Sigmoid colon (tissue), 7 donors: ENCODE results near the gene PRIM2. TPM values are rescaled to one million over a fixed set of nuclear protein-coding genes. Genes with fewer than 3 reads are reported as not detected.
A peak's percentile ranks its signal among the peaks of the same experiment; 100 is the strongest.
"Not testable (repeated sequence)": the region's sequence is repeated elsewhere in the genome, so short reads cannot be mapped to it uniquely, and the experiment has no call there.

Experiments used
- DNase-seq: peaks from one replicate; pipeline ENCODE4 v3.0.0-alpha.2; 2019
- H3K27ac ChIP-seq, 4 donors: fragments of 200-600 bp; sonication (generic); one replicate each; pipeline ENCODE4 v1.5.1; 2016 to 2019; ENCODE audit warnings: mild to moderate bottlenecking in 1 of 4
- H3K27me3 ChIP-seq, 3 donors: fragments of 200-600 bp; sonication (generic); one replicate each; pipeline ENCODE4 v1.5.1; 2019; ENCODE audit warnings: mild to moderate bottlenecking in 1 of 3
- H3K36me3 ChIP-seq, 4 donors: fragments of 200-600 bp; sonication (generic); one replicate each; pipeline ENCODE4 v1.5.1; 2016 to 2019
- H3K4me1 ChIP-seq, 4 donors: fragments of 200-600 bp; sonication (generic); one replicate each; pipeline ENCODE4 v1.5.1; 2017 to 2019
- H3K4me3 ChIP-seq, 4 donors: fragments of 200-600 bp; sonication (generic); one replicate each; pipeline ENCODE4 v1.5.1; 2017 to 2019; ENCODE audit warnings: mild to moderate bottlenecking in 2 of 4, moderate library complexity in 1 of 4
- H3K9me3 ChIP-seq, 4 donors: fragments of 200-600 bp in 3 of 4; sonication (generic) in 3 of 4; one replicate each; pipeline versions ENCODE4 v1.5.1 to v1.6.1; 2013 to 2019
- CTCF ChIP-seq, 4 experiments: fragments of 450-650 bp in 3 of 4; fragments of 200-600 bp in 1 of 4; IDR thresholded peaks; one replicate each; pipeline ENCODE4 v1.5.1; 2016 to 2019; ENCODE audit warnings: antibody characterized with exemption in 4 of 4, mild to moderate bottlenecking in 3 of 4, moderate library complexity in 2 of 4
- EP300 ChIP-seq, 4 donors: sonication (generic); formaldehyde crosslinking; IDR thresholded peaks; one replicate each; pipeline ENCODE4 v1.6.1; 2017; ENCODE audit warnings: antibody characterized with exemption in 4 of 4
- POLR2A ChIP-seq, 2 donors: fragments of 450-650 bp; IDR thresholded peaks; one replicate each; pipeline ENCODE4 v1.6.1; 2016; ENCODE audit warnings: antibody characterized with exemption in 2 of 2, mild to moderate bottlenecking in 2 of 2, moderate library complexity in 2 of 2
- POLR2AphosphoS5 ChIP-seq, 4 donors: sonication (generic); formaldehyde crosslinking; IDR thresholded peaks; one replicate each; pipeline ENCODE4 v1.6.1; 2017; ENCODE audit warnings: antibody characterized with exemption in 4 of 4
- WGBS, 2 donors: extraction: QIAGEN DNeasy Blood & Tissue Kit; methylation state at CpG; one replicate each; pipeline ENCODE4 v1.1.7; 2013; 5-methylcytosine and 5-hydroxymethylcytosine counted together
- intact Hi-C: fragments of 100-400 bp; cut with DNase I; formaldehyde crosslinking; loops from one replicate; pipeline ENCODE4 v1.15.1; 2023
- polyA plus RNA-seq, 3 donors: library from polyadenylated mRNA; stranded (reverse); fragments of 200-250 nt; gene quantifications; one replicate each; pipeline ENCODE4 v1.2.3, GENCODE V29; 2013
- total RNA-seq, 4 donors: library from RNA; depleted of rRNA; stranded (reverse); fragments of >200 nt; gene quantifications; one replicate each; pipeline ENCODE4 v1.1.0, GENCODE V29; 2016
- donor health status: healthy with polysubstance abuse.
- donor health status: Bipolar disorder and iron deficiency.
- donor health status: healthy.

The PRIM2 gene
- total and polyA plus RNA-seq, 7 donors = 3.6 to 14.7 (median 10.7) TPM

GRCh38 chr6:57461022-57461421 lies 143.6 kb downstream of the PRIM2 start:
- DNase-seq = not testable (repeated sequence)
- WGBS, 2 donors = 84 to 92% methylated on average over 4 of the region's 4 CpGs

GRCh38 chr6:57463809-57464208 lies 146.4 kb downstream of the PRIM2 start:
- H3K4me3 ChIP-seq, H3K27ac ChIP-seq, intact Hi-C loops, H3K27me3 ChIP-seq, H3K36me3 ChIP-seq, DNase-seq, H3K4me1 ChIP-seq, H3K9me3 ChIP-seq: not testable (repeated sequence)
- 85 to 88% methylated on average over 5 of the region's 5 CpGs for WGBS, 2 donors

More at GRCh38 chr6:57461022-57461421, 143.6 kb downstream of the PRIM2 start:
- H3K27me3 ChIP-seq, H3K36me3 ChIP-seq, H3K27ac ChIP-seq, H3K4me1 ChIP-seq, intact Hi-C loops, H3K4me3 ChIP-seq, H3K9me3 ChIP-seq: not testable (repeated sequence)

GRCh38 chr6:57465968-57466367 lies 148.5 kb downstream of the PRIM2 start:
- H3K9me3 ChIP-seq, H3K27ac ChIP-seq, H3K4me1 ChIP-seq, intact Hi-C loops, H3K27me3 ChIP-seq, DNase-seq, H3K4me3 ChIP-seq, H3K36me3 ChIP-seq: not testable (repeated sequence)
- WGBS, 2 donors = 97 to 98% methylated on average over 3 of the region's 3 CpGs

GRCh38 chr6:57469072-57469471 lies 151.6 kb downstream of the PRIM2 start:
- Histone ChIP-seq H3K27me3 (no peaks in the 10 kb centered on the region), H3K36me3 (no peaks in the 10 kb centered on the region), H3K27ac (no peak overlapping the region), H3K9me3 (no peaks in the 10 kb centered on the region), H3K4me1 (peaks cover 0 to 26% (median 11%) of the 10 kb centered on the region in 4 donors), H3K4me3 (no peak overlapping the region)
- intact Hi-C loops = no loop called here
- TF ChIP-seq EP300 (IDR thresholded peaks at IDR 0.05) (no peak), POLR2AphosphoS5 (IDR thresholded peaks at IDR 0.05) (no peak), CTCF (IDR thresholded peaks at IDR 0.05) (no peak), POLR2A (IDR thresholded peaks at IDR 0.05) (no peak)
- WGBS, 2 donors = 60 to 76% methylated on average over 3 of the region's 3 CpGs
- no peak for DNase-seq

GRCh38 chr6:57470148-57470547 lies 152.7 kb downstream of the PRIM2 start:
- 88 to 95% methylated on average over 3 of the region's 4 CpGs for WGBS, 2 donors
- DNase-seq, H3K4me3 ChIP-seq, H3K36me3 ChIP-seq, H3K27ac ChIP-seq, H3K9me3 ChIP-seq, intact Hi-C loops, H3K27me3 ChIP-seq: not testable (repeated sequence)
- H3K4me1 ChIP-seq = peaks cover 0 to 33% (median 11%) of the 10 kb centered on the region in 4 donors

- H3K9me3 ChIP-seq, intact Hi-C loops, H3K4me3 ChIP-seq, H3K27me3 ChIP-seq, H3K36me3 ChIP-seq, DNase-seq: not testable (repeated sequence)
- Histone ChIP-seq H3K4me1 (peaks cover 0 to 38% (median 11%) of the 10 kb centered on the region in 4 donors), H3K27ac (peak overlapping the region in 1 of 4 donors; percentile 79)
- WGBS, 2 donors = 76 to 80% methylated on average over 1 of the region's 1 CpG
These were observed 154.0 kb downstream of the PRIM2 start for GRCh38 chr6:57471314-57471864.

- intact Hi-C loops, H3K9me3 ChIP-seq, DNase-seq, H3K4me3 ChIP-seq, H3K27me3 ChIP-seq, H3K36me3 ChIP-seq: not testable (repeated sequence)
- peak overlapping the region in 3 of 4 donors; percentile 59 to 79 (median 64) for H3K27ac ChIP-seq
- H3K4me1 ChIP-seq = peaks cover 0 to 38% (median 11%) of the 10 kb centered on the region in 4 donors
- 74 to 80% methylated on average over 3 of the region's 3 CpGs for WGBS, 2 donors
- TF ChIP-seq POLR2AphosphoS5 (IDR thresholded peaks at IDR 0.05) = peak in 3 of 4 donors; percentile 16 to 41 (median 29)
- TF ChIP-seq EP300 (IDR thresholded peaks at IDR 0.05) = peak in 1 of 4 donors; percentile 21
These were observed 155.5 kb downstream of the PRIM2 start for GRCh38 chr6:57472861-57473362.

GRCh38 chr6:57474862-57475475 lies 157.5 kb downstream of the PRIM2 start:
- H3K36me3 ChIP-seq, H3K4me3 ChIP-seq, intact Hi-C loops, H3K9me3 ChIP-seq, H3K27me3 ChIP-seq, DNase-seq: not testable (repeated sequence)
- Histone ChIP-seq H3K27ac (peak overlapping the region in 2 of 4 donors; percentile 64 to 79), H3K4me1 (peaks cover 0 to 38% (median 7%) of the 10 kb centered on the region in 4 donors)
- WGBS, 2 donors = 92 to 97% methylated on average over 6 of the region's 6 CpGs

GRCh38 chr6:57475656-57476055 lies 158.2 kb downstream of the PRIM2 start:
- Histone ChIP-seq H3K27ac (peak overlapping the region in 1 of 4 donors; percentile 79), H3K4me1 (peaks cover 0 to 36% (median 7%) of the 10 kb centered on the region in 4 donors)
- 85 to 89% methylated on average over 2 of the region's 2 CpGs for WGBS, 2 donors
- H3K27me3 ChIP-seq, H3K36me3 ChIP-seq, H3K9me3 ChIP-seq, DNase-seq, H3K4me3 ChIP-seq, intact Hi-C loops: not testable (repeated sequence)

GRCh38 chr6:57480194-57480593 lies 162.8 kb downstream of the PRIM2 start:
- H3K36me3 ChIP-seq, H3K27ac ChIP-seq, intact Hi-C loops, H3K27me3 ChIP-seq, DNase-seq, H3K9me3 ChIP-seq, H3K4me3 ChIP-seq: not testable (repeated sequence)
- H3K4me1 ChIP-seq = peaks cover 0 to 24% (median 0%) of the 10 kb centered on the region in 4 donors

- H3K4me3 ChIP-seq, DNase-seq, H3K36me3 ChIP-seq, H3K27me3 ChIP-seq, H3K9me3 ChIP-seq, H3K27ac ChIP-seq, intact Hi-C loops: not testable (repeated sequence)
- H3K4me1 ChIP-seq = peaks cover 0 to 21% (median 0%) of the 10 kb centered on the region in 4 donors
- 92 to 94% methylated on average over 1 of the region's 1 CpG for WGBS, 2 donors
These were observed 163.7 kb downstream of the PRIM2 start for GRCh38 chr6:57481121-57481520.
